Mesenteric fat pad (tissue), 1 donor: Measurements from ENCODE around the gene ZNF701. TPM values are rescaled to one million over a fixed set of nuclear protein-coding genes. Genes with fewer than 3 reads are reported as not detected.
"Not testable (repeated sequence)": the region's sequence is repeated elsewhere in the genome, so short reads cannot be mapped to it uniquely, and the experiment has no call there.

Experiments used
- DNase-seq: peaks from one replicate; pipeline ENCODE4 v3.0.0-alpha.2; 2020; ENCODE audit warnings: low spot score
- total RNA-seq: library from RNA; stranded (reverse); fragmentation: NEBNext Ultra II Directional; extraction: Animal tissue kit (Norgen Biotek cat#: 25700); gene quantifications from one replicate; pipeline ENCODE4 v1.2.1, GENCODE V29; 2021
- donor health status: DM: yes; HTN: yes; CAD: no.

The ZNF701 gene
- total RNA-seq, 1 donor from 2014 or later: 11.2 TPM

DNA sequence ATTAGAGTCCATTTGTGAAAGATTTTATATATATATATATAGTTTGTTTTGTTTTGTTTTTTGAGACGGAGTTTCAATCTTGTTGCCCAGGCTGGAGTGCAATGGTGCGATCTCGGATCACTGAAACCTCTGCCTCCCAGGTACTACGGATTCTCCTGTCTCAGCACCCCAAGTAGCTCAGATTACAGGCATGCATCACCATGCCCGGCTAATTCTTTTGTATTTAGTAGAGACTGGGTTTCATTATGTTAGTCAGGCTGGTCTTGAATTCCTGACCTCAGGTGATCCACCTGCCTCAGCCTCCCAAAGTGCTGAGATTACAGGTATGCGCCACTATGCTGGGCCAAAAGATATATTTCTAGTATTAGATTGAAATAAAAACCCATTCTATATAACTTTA is 4.0 kb upstream of the ZNF701 start:
- DNase-seq: no peak

DNA sequence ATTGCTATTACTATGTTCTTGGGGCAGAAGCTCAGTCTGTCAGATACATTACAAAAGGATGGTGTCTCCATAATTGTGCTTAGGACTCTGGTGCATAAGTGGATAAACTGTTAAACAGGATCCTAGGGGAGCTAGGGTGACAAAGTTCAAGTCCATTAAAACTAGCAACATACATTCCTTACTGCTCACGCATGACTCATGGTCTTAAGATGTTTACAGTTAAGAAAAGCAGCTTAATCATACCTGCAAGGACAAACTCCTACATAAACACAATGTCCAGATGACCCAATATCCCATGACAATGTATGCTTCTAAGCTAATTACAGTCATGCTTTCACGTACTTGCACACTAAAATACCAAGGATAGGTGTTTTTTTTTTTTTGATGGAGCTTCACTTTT is 3.5 kb upstream of the ZNF701 start:
- no peak for DNase-seq

DNA sequence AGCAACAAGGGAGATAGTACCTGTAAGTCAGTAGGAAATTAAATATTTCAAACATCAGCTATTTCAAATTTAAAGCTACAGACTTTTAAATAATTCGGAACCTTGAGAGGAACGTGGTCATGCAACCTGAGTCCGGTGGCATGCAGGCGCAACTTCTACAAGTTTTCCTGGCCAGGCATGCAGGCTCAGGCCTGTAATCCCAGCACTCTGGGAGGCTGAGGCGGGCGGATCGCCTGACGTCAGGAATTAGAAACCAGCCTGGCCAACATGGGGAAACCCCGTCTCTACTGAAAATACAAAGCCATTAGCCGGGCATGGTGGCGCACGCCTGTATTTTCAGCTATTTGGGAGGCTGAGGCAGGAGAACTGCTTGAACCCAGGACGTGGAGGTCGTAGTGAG is 2.2 kb upstream of the ZNF701 start:
- no peak for DNase-seq

DNA sequence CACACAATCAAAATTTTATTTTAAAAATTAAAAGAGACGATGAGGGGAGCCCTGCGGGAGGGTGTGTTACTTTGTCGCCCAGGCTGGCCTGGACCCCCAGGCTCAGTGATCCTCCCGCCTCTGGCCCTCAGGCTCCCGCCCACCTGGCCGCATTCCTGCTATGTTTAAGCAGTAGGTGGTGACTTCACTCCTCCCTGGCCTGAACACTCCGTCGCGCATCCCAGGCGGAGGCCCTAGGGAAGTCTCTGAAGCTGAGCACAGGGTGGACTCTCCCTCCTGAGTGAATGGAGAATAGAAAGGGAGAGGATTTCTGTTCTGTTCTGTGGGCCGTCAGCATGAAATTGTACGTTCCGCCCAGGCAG is 468 bp upstream of the ZNF701 start:
- DNase-seq: not testable (repeated sequence)

DNA sequence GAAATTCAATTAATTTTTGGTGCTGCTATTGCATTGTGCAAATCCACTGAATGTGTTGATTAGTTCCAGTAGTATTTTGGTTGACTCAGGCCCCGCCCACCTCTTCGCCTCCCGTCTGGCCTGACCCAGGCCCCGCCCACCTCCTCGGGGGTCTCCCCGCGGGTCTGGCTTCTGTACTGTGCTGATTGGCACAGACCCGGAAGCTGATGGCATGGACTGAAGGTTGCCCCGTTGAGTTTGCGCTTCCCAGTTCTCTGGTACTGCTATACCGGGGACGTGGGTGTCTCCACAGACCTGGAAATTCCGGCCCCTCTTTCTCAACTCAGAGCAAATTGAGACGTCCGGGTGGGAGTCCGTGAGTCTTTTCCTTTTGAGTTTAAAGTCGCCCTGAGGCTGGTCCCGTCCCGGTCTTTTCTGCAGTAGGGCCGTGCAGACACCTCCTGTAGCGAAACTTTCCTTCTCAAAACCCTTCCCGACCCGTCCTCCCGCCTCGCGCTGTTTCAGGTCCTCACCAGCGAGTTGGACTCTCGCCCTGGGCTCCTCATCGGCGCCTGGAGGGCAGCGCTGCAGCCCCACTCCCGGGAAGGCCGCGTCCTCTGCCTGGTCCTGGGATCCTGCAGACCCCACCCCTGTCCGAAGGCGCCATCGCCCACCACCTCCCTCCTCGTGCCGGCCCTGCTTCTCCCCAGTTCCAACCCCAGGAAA is 14.8 kb downstream of the ZNF701 start:
- no peak for DNase-seq

DNA sequence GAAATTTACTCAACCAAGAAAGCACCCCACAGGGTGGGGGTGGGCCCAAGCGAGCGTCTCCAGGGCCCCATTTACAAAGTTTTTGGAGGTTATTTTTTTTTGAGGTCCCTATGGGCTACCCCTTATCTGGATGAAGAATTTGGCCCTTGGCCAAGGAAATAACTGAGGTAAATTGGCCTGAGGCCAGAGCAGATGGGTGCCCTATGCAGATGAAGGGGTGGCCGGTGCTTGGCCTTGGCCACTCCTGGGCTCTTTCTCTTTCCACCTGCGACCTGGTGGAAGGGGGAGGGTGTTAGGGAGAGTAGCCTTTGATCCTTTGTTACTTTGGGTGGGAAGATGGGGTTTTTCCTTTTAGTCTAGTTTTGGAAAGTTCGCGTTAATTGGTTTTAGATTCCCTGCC is 15.5 kb downstream of the ZNF701 start:
- no peak for DNase-seq

DNA sequence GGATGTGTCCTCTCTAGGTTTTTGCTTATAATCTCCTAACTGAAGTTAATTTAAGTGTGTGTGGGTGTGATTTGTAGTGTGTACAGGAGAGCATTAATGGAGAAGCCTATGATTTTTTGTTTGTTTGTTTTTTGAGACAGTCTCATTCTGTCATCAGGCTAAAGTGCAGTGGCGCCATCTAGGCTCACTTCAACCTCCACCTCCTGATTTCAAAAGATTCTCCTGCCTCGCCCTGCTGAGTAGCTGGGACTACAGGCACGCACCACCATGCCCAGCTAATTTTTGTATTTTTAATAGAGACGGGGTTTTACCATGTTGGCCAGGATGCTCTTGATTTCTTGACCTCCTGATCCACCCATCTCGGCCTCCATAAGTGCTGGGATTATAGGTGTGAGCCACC is 20.6 kb downstream of the ZNF701 start:
- DNase-seq: no peak

DNA sequence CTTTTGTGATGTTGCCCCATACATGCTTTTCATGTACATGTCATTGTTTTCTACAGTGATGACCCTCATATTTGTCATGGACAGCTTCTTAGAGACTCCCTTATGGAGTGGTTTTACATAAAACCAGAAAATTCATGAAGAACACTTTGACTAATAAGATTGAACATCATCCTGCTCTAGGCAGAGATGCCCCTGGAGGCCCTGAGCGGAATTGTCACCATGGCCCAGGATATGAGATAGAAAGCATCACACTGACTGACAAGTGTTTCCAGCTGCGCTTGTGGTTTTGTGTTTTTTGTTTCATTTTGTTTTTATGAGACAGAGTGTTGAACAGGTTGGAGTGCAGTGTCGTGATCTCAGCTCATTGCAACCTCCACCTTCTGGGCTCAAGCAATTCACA is 22.2 kb downstream of the ZNF701 start:
- no peak for DNase-seq

DNA sequence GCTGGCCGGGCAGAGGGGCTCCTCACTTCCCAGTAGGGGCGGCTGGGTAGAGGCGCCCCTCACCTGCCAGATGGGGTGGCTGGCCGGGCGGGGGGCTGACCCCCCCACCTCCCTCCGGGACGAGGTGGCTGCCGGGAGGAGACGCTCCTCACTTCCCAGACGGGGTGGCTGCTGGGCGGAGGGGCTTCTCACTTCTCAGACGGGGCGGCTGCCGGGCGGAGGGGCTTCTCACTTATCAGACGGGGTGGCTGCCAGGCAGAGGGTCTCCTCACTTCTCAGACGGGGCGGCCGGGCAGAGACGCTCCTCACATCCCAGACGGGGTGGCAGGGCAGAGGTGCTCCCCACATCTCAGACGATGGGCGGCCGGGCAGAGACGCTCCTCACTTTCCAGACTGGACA is 23.4 kb downstream of the ZNF701 start:
- DNase-seq: peak; percentile 47

DNA sequence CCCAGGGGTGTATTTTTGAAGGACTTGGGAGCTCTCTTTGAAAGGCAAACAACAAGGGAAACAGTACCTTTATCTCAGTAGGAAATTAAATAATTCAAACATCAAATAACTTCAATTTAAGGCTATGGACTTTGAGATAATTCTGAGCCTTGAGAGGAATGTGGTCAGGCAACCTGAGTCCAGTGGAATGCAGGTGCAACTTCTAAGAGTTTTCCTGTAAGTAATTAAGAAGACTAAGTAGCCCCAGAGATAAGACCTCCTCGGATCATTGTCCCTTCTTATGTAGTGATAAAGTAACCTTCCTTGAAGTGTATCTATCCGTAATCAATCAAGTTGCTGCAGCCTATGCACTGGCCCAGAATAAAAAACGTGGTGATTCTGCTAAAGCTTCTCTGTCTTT is 29.2 kb downstream of the ZNF701 start:
- DNase-seq: no peak

DNA sequence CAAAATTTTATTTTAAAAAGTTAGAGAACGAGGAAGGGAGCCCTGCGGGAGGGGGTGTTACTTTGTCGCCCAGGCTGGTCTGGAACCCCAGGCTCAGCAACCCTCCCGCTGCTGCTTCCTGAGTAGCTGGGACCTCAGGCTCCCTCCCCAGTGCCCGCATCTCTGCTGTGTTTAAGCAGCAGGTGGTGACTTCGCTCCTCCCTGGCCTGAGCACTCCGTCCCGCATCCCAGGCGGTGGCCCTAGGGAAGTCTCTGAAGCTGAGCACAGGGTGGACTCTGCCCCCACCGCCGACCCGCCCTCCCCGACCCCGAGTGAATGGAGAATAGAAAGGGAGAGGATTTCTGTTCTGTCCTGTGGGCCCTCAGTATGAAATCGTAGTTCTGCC is 30.5 kb downstream of the ZNF701 start:
- DNase-seq: peak; percentile 69

DNA sequence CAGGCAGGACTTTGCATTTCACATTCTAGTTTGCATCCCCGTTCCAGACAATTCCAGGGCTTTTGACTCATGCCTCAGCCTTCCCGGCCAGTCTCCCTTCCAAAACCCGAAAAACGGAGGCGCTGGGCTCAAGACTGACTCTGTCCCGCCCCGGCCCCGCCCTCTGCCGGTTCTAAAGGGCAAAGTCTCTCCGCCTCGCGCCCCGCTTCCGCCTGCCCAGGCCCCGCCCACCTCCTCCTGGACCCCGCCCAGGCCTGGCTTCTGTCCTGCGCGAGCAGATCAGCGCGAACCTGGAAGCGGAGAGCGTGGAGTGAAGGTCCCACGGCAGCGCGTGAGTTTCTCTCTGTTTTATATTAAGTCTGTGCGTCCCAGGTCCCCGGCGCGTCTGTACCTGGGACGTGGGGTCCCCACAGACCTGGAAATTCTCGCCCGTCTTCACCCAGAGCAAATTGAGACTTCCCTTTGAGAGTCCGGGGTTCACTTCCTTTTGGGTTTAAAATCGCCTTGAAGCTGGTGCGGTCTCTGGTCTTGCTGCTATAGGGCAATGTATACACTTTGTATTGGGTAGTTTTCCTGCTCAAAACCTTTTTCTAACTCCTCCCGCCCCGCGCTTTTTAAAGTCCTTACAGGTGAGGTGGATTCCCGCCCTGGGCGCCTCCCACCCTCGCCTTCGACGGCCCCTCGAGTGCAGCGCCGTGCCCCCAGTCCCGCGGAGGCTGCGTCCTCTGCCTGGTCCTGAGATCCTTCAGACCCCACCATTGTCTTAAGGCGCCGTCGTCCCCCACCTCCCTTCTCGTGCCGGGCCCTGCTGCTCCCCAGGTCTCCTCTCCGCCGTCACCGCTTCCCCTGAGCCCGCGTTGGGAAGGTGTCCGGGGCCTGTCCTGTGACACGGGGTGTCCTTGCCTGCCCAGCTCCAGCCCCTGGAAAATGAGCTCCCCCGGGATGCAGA is 31.2 kb downstream of the ZNF701 start:
- DNase-seq: peak; percentile 98

DNA sequence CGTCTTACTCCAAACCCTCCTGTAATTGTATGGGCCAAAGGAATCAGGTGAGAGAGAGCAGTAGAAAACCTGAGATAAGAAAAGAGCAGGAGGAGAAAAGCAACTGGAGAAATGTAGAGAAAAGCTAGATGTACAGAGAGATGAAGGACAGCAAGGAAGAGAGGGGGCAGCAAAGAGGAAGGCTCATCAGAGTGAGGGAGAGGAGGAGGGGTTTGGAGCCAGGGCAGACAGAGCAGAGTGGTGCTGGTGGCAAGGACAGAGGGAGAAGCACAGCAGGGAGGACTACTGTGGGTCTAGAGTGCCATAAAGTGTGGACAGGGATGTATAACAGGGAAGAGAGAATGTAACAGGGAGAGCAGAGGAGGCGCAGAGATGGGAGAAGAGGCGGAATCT is 31.9 kb downstream of the ZNF701 start:
- peak; percentile 18 for DNase-seq

DNA sequence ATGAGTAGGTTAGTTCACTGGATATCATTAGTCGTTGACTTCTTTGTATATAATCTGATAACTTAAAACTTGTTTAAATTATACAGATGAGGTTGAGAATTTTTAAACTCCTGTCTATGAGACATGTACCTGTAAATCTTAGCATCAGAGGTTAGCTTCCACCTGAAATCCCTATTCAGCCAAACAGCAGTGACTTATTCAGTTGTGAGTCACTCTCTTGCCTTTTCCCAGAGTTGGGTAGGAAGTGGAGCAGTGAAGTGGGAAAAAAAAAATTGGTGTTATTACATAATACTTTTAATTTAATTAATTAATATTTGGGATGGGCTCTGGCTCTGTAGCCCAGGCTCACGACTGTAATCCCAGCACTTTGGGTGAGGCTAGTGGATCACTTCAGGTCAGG is 32.9 kb downstream of the ZNF701 start:
- DNase-seq: peak; percentile 11

DNA sequence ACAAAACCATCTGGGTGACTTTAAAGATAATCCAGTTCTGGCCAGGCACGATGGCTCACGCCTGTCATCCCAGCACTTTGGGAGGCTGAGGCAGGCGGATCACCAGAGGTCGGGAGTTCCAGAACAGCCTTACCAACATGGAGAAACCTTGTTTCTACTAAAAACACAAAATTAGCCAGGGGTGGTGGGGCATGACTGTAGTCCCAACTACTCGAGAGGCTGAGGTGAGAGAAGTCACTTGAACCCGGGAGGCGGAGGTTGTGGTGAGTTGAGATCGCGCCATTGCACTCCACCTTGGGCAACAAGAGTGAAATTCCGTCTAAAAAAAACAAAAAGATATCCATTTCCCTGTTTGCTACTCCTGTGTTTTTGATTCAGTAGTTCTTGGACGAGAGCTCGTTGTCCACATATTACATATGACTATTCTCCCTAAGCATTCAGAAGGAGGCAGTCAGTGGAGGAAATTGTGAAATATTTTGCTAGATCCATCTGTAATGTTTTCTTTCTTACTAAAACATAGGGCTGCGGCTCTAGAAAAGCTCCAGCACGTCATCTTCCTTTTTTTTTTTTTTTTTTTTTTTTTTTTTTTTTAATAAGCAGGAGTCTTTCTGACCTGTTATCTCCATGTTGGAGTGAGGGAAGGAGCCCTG is 33.6 kb downstream of the ZNF701 start:
- DNase-seq: peak; percentile 35

DNA sequence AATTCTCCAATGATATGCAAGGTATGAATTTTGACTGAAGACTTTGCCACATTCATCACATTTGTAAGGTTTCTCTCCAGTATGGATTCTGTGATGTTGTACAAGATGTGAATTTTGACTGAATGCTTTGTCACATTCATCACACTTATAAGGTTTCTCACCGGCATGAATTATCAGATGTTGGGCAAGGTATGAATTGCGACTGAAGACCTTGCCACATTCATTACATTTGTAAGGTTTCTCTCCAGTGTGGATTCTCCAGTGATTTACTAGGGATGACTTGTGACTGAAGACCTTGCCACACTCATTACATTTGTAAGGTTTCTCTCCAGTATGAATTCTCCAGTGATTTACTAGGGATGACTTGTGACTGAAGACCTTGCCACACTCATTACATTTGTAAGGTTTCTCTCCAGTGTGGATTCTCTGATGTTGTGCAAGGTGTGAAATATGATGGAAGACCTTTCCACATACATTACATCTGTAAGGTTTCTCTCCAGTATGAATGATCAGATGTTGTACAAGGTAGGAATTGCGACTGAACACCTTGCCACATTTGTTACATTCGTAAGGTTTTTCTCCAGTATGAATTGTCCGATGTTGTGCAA is 43.3 kb downstream of the ZNF701 start:
- DNase-seq: no peak

DNA sequence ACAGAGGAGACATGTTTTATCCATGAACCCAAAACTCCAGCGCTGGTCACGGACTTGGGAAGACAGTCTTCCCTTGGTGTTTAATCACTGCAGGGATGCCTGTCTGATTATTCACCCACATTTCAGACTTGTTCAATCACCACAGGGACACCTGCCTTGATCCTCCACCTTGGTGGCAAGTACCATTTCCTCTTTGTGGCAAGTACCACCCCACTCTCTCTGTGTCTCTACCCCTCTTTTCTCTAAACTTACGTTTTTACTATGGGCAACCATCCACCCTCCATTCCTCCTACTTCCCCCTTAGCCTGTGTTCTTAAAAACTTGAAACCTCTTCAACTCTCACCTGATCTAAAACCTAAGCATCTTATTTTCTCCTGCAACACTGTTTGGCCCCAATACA is 51.3 kb downstream of the ZNF701 start:
- DNase-seq: peak; percentile 18

DNA sequence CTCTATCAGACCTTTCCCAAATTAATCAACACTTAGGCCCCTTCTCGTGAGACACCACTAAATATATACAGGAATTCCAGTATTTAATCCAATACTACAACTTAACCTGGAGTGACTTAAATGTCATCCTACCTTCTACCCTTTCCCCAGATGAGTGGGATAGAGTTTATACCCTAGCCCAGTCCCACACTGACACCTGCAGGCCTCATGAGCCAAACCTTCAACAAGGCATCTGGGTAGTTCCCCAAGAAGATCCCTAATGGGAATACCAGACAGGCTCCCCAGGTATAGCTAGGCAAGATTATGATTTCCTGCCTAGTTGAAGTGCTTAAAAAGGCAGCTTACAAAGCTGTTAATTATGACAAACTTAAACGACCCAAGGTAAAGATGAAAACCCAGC is 52.2 kb downstream of the ZNF701 start:
- no peak for DNase-seq

DNA sequence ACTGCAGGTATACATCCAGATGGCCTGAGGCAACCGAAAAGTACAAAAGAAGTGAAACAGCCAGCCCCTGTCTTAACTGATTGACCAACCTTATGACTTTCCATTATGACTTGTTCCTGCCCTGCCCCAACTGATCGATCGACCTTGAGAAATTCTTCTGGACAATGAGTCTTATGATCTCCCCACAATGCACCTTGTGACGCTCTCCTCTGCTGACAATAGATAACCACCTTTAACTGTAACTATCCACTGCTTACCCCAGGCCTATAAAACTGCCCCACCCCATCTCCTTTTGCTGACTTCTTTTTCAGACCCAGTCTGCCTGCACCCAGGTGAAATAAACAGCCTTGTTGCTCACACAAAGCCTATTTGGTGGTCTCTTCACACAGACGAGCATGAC is 56.8 kb downstream of the ZNF701 start:
- DNase-seq: no peak

DNA sequence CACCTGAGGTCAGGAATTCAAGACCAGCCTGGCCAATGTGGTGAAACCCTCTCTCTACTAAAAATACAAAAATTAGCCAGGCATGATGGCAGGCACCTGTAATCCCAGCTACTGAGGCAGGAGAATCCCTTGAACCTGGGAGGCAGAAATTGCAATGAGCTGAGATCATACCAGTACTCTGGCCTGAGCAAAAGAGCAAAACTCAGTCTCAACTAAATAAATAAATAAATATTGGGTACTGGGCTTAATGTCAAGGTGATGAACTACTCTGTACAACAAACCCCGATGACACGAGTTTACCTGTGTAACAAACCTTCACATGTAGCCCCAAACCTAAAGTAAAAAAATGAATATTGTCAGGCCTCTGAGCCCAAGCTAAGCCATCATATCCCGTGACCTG is 57.4 kb downstream of the ZNF701 start:
- DNase-seq: not testable (repeated sequence)

DNA sequence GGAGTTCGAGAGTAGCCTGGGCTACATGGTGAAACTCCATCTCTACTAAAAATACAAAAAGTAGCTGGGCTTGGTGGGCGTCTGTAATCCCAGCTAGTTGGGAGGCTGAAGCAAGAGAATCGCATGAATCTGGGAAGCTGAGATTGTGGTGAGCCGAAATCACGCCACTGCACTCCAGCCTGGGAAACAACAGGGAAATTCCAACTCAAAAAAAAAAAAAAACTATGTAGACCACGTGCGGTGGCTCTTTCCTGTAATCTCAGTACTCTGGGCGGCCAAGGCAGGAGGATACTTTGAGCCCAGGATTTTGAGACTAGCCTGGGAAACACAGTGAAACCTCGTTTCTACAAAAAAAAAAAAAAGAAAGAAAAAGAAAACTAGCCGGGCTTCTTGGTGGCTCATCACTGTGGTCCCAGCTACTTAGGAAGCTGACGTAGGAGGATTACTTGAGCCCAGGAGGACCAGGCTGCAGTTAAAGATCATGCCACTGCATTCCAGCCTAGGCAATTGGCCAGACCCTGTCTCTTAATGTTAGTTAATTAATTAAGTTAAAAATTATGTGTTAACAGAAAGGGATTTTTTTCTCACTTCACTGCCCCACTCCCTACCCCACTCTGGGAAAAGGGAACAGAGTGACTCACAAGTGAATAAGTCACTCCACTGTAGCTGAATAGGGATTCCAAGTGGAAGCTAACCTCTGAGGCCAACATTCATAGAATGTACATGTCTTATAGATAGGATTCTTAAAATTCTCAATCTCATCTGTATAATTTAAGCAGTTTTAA is 65.9 kb downstream of the ZNF701 start:
- DNase-seq: no peak
